ENCODE data around the gene ATP2B2.
A peak's percentile ranks its signal among the peaks of the same experiment; 100 is the strongest.

The ATP2B2 gene

GRCh38 chr3:10468613-10469354 is 36.6 kb downstream of the ATP2B2 start:
- no peak for DNase-seq

GRCh38 chr3:10467904-10468612 is 37.3 kb downstream of the ATP2B2 start:
- no peak for DNase-seq

GRCh38 chr3:10467204-10467603 is 38.2 kb downstream of the ATP2B2 start:
- DNase-seq, result no peak

- DNase-seq, result no peak
Measured at GRCh38 chr3:10466186-10466585, 39.2 kb downstream of the ATP2B2 start.

- DNase-seq, result no peak
Measured at GRCh38 chr3:10465161-10465560, 40.2 kb downstream of the ATP2B2 start.

GRCh38 chr3:10463533-10464434 is 41.6 kb downstream of the ATP2B2 start:
- no peak for DNase-seq

GRCh38 chr3:10462641-10463532 is 42.5 kb downstream of the ATP2B2 start:
- DNase-seq, result no peak

- no peak for DNase-seq
Measured at GRCh38 chr3:10460951-10461545, 44.3 kb downstream of the ATP2B2 start.

GRCh38 chr3:10459954-10460754 is 45.2 kb downstream of the ATP2B2 start:
- peak; percentile 25 for DNase-seq

- no peak for DNase-seq
Measured at GRCh38 chr3:10457560-10457959, 47.8 kb downstream of the ATP2B2 start.

- no peak for DNase-seq
Measured at GRCh38 chr3:10456981-10457380, 48.4 kb downstream of the ATP2B2 start.

- DNase-seq, result no peak
Measured at GRCh38 chr3:10455545-10455914, 49.9 kb downstream of the ATP2B2 start.

- DNase-seq, result no peak
Measured at GRCh38 chr3:10454907-10455544, 50.4 kb downstream of the ATP2B2 start.

GRCh38 chr3:10453431-10454163 is 51.8 kb downstream of the ATP2B2 start:
- DNase-seq, result no peak

- no peak for DNase-seq
Measured at GRCh38 chr3:10450494-10451440, 54.6 kb downstream of the ATP2B2 start.

- no peak for DNase-seq
Measured at GRCh38 chr3:10449436-10449835, 56.0 kb downstream of the ATP2B2 start.

GRCh38 chr3:10448544-10448943 is 56.8 kb downstream of the ATP2B2 start:
- no peak for DNase-seq

GRCh38 chr3:10447527-10448260 is 57.7 kb downstream of the ATP2B2 start:
- DNase-seq, result no peak
